Measurements from ENCODE around the gene TPCN1.

Gene TPCN1

DNA sequence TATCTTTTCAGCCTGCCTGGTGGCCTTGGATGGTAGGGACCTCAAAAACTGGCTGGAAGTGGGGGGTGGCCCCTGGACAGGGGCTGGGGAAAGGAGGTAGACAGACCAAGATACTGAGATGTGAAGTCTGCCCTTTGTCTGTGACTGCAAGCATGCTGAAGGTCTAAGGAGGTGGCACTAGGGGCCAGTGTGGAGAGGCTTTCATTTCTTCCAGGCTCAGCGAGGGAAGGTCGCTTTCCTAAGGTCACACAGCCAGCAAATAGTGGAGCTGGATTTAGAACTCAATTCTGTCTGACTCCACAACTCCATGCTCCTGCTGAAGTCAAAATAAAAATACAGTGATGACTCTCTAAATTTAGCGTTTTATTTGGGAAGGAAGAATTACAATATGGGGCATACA, 125.8 kb downstream of the TPCN1 start:
- no peak for DNase-seq

DNA sequence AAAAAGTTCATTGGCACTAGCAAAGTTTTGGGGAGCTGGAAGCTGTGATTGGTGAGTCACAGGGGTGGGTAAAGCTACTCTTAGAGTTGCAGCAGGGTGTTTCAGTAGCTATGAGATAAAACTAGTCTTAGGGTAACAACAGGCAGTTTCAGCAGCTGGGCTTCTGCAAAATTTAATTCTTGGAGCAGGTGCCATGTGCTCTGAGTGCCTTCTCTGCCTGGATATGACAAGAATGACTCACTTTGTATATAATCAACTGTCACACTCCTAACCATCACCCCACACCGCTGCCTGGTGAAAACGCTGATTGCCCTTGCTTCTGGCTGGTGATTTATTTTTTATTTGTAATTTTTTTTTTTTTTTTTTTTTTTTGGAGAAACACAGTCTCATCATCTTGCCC, 126.6 kb downstream of the TPCN1 start:
- no peak for DNase-seq

Measured in femur (tissue), 1 donor.